Skeletal muscle cell (primary cell): ENCODE results near the gene GAL3ST2.

ENCODE experiments used
- DNase-seq: peaks from one replicate; pipeline ENCODE4 v3.0.0-alpha.2; 2010; ENCODE audit warnings: low read depth
- H3K4me3 ChIP-seq: 2 replicates; pipeline ENCODE4 v1.5.1; 2011; ENCODE audit warnings: low read depth, mild to moderate bottlenecking, control low read depth, low read length, moderate library complexity

GAL3ST2 gene

DNA sequence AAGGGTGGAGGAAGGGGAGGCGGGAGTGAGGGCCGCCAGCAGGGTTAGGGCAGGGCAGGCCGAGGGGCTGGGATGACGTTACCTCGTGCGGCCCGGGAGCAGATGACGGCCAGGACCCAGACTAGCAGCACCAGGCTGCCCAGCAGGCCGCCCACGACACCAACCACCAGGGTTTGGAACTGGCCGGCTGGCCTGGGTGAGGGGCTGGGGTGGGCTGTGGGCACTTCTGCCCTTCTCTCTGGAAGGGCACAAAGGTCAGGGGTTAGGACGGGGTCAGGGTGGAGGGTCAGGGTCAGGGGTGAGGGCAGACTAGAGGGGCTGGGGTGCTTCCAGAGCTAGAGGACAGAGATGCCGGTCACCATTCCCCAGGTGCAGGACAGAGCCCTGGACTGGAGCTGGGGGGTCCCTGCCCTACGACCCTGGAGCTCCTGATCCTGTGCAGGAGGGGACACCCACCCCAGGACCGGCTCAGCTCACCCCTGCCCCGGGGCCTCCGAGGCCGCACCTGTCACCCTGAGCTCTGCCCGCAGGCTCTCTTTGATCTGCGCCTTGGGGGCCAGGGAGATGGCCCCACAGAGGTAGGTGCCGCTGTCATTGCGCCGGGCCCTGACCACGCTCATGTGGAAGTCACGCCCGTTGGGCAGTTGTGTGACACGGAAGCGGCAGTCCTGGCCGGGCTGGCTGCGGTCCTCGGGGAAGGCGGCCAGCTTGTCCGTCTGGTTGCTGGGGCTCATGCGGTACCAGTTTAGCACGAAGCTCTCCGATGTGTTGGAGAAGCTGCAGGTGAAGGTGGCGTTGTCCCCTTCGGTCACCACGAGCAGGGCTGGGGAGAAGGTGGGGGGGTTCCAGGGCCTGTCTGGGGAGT is 75.7 kb downstream of the GAL3ST2 start:
- no peak overlapping the region for H3K4me3 ChIP-seq
- DNase-seq: no peak

DNA sequence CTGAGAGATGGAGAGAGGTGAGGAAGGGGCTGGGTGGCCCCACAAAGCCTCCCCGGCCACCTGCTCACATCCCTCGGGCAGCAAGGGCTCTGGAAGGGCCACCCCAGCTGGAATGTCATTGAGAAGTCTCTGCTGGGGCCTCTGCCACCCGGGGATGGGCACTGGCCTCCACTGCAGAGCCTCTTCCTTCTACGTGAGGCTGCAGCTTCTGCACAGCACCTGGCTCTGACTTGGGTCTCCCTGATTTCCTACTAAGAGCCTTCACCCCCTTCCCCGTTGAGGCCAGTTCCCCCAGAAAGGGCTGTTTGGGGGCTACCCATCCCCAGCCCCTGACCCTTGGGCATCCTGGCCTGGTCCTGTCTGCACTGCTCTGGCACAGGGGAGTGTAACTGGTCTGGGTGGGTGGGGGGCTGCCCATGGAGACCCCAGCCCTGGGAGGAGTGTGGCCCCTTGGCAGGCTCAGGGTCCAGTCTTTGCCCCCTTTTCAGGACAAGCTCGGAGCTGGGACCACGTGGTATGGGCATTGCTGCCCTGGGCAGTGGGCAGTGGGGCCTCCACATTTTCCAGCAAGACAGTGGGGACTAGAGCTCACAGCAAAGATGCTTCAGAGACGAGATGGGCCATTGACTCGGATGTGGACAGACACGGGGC is 76.5 kb downstream of the GAL3ST2 start:
- no peak for DNase-seq
- no peak overlapping the region for H3K4me3 ChIP-seq
